Panc1 (cell line): ENCODE results near the gene HAT1.

Source experiments
- POLR2AphosphoS5 ChIP-seq: IDR thresholded peaks from 2 replicates; pipeline ENCODE4 v1.6.1; 2012; ENCODE audit warnings: mild to moderate bottlenecking, low read depth, low read length, moderate library complexity
- SIN3A ChIP-seq: IDR thresholded peaks from 2 replicates; pipeline ENCODE4 v1.6.1; 2012; ENCODE audit warnings: low read depth, mild to moderate bottlenecking, low read length, moderate library complexity, borderline replicate concordance; ENCODE audit not compliant: insufficient read depth
- TCF7L2 ChIP-seq: IDR thresholded peaks from 2 replicates; pipeline ENCODE4 v1.6.1; 2011; ENCODE audit warnings: mild to moderate bottlenecking, low read depth, low read length, inconsistent platforms
- TF ChIP-seq, protein P1 (sequence below): fragments of 450-650 bp; IDR thresholded peaks from 2 replicates; pipeline ENCODE4 v1.5.1; 2017; ENCODE audit warnings: mild to moderate bottlenecking

GRCh38 chr2:171963198-171963597 is 40.9 kb downstream of the HAT1 start:
- TF ChIP-seq, protein P1, sequence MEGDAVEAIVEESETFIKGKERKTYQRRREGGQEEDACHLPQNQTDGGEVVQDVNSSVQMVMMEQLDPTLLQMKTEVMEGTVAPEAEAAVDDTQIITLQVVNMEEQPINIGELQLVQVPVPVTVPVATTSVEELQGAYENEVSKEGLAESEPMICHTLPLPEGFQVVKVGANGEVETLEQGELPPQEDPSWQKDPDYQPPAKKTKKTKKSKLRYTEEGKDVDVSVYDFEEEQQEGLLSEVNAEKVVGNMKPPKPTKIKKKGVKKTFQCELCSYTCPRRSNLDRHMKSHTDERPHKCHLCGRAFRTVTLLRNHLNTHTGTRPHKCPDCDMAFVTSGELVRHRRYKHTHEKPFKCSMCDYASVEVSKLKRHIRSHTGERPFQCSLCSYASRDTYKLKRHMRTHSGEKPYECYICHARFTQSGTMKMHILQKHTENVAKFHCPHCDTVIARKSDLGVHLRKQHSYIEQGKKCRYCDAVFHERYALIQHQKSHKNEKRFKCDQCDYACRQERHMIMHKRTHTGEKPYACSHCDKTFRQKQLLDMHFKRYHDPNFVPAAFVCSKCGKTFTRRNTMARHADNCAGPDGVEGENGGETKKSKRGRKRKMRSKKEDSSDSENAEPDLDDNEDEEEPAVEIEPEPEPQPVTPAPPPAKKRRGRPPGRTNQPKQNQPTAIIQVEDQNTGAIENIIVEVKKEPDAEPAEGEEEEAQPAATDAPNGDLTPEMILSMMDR: no peak
- TF ChIP-seq POLR2AphosphoS5: no peak
- no peak for TF ChIP-seq TCF7L2
- no peak for TF ChIP-seq SIN3A
